ENCODE data around the gene CD82. TPM values are rescaled to one million over a fixed set of nuclear protein-coding genes. Genes with fewer than 3 reads are reported as not detected.
A peak's percentile ranks its signal among the peaks of the same experiment; 100 is the strongest.

Gene CD82
- total and polyA plus RNA-seq, 4 experiments from 2014 or later, result 130 to 260 (median 191) TPM

DNA sequence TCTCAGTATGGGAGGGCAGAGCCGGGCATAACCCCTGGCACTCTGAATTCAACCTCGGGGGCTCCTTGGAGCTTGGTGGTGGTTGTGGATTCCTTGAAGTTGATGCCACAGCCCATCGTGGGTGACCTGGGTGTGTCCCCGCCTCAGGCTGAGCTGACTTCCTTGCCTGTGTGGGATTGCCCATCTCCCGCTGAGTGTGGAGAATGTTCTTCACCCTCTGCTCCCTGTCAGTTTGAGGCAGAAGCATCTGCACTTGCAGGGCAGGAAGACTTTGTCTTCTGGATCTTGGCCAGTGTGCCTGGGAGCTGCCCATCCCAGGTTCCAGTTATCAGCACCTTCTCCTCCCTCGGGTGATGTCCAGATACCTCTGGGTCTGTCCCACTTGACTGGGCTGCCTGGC is 25.3 kb downstream of the CD82 start:
- no peak for DNase-seq
- Histone ChIP-seq H3K4me3 (ENCODE audit: low read length in 2 of 2) (no peak overlapping the region), H3K27ac (ENCODE audit: low read depth, low read length) (peak overlapping the region; percentile 11), H3K36me3 (ENCODE audit: insufficient read depth, low read length) (peaks cover 25% of the 10 kb centered on the region), H3K27me3 (ENCODE audit: insufficient read depth, low read length) (no peaks in the 10 kb centered on the region), H3K9me3 (ENCODE audit: control insufficient read depth in 1 of 2, low read length in 2 of 2) (no peaks in the 10 kb centered on the region), H3K4me1 (ENCODE audit: insufficient read depth, low read length) (peaks cover 66% of the 10 kb centered on the region)
- Mint-ChIP-seq H3K4me3 (peak overlapping the region in 3 of 8 donors; percentile 15 to 27 (median 17)), H3K27ac (peak overlapping the region in 6 of 7 donors; percentile 77 to 94 (median 84)), H3K36me3 (peaks cover 45 to 58% of the 10 kb centered on the region in 2 donors), H3K9me3 (no peaks in the 10 kb centered on the region), H3K27me3 (no peaks in the 10 kb centered on the region), H3K4me1 (peaks cover 43 to 90% (median 55%) of the 10 kb centered on the region in 4 donors)
- ChIA-PET POLR2A (ENCODE audit: partially characterized antibody) (interaction anchor here (0.9 to 18.2 kb wide), 3 partner anchors 22 to 45 kb away, joined by 3 to 287 read pairs (median 210); partner anchors contain the start of gene CD82), CTCF (ENCODE audit: partially characterized antibody) (interaction anchor here (1.1 to 2.5 kb wide), 4 partner anchors 22 to 184 kb away, joined by 3 to 9 read pairs (median 3); no protein-coding TSS in a partner anchor)
- intact Hi-C loops (cut with micrococcal nuclease), result no loop called here

DNA sequence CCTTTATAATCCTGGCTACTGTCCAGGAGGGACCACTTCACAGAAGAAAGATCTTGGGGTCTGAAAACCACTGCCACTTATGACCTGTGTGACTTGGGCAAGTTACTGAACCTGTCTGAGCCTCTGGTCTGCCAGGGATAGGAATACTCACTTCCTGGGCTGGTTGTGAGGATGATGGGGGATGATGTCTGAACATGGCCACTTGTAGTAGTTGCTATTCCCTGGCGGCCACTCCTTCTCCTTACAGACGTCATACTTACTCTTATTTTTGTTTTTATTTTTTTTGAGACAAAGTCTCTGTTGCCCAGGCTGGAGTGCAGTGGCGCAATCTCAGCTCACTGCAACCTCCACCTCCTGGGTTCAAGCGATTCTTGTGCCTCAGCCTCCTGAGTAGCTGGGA is 26.1 kb downstream of the CD82 start:
- intact Hi-C loops (cut with micrococcal nuclease), result no loop called here
- Histone ChIP-seq H3K4me1 (ENCODE audit: insufficient read depth, low read length) (peaks cover 74% of the 10 kb centered on the region), H3K36me3 (ENCODE audit: insufficient read depth, low read length) (peaks cover 20% of the 10 kb centered on the region), H3K9me3 (ENCODE audit: control insufficient read depth in 1 of 2, low read length in 2 of 2) (no peaks in the 10 kb centered on the region), H3K4me3 (ENCODE audit: low read length in 2 of 2) (no peak overlapping the region), H3K27ac (ENCODE audit: low read depth, low read length) (peak overlapping the region; percentile 11), H3K27me3 (ENCODE audit: insufficient read depth, low read length) (no peaks in the 10 kb centered on the region)
- Mint-ChIP-seq H3K4me1 (peaks cover 50 to 92% (median 63%) of the 10 kb centered on the region in 4 donors), H3K27ac (peak overlapping the region; percentile 81 to 94 (median 86)), H3K9me3 (no peaks in the 10 kb centered on the region), H3K4me3 (peak overlapping the region in 2 of 8 donors; percentile 19 to 35), H3K27me3 (no peaks in the 10 kb centered on the region), H3K36me3 (peaks cover 45 to 55% of the 10 kb centered on the region in 2 donors)
- POLR2A ChIA-PET (ENCODE audit: partially characterized antibody), result interaction anchor here (0.9 to 18.2 kb wide), 3 partner anchors 22 to 46 kb away, joined by 3 to 287 read pairs (median 210); partner anchors contain the start of gene CD82
- no peak for DNase-seq
- CTCF ChIA-PET (ENCODE audit: partially characterized antibody), result interaction anchor here (1.2 to 2.5 kb wide), 4 partner anchors 9 to 183 kb away, joined by 3 to 9 read pairs (median 4); no protein-coding TSS in a partner anchor

DNA sequence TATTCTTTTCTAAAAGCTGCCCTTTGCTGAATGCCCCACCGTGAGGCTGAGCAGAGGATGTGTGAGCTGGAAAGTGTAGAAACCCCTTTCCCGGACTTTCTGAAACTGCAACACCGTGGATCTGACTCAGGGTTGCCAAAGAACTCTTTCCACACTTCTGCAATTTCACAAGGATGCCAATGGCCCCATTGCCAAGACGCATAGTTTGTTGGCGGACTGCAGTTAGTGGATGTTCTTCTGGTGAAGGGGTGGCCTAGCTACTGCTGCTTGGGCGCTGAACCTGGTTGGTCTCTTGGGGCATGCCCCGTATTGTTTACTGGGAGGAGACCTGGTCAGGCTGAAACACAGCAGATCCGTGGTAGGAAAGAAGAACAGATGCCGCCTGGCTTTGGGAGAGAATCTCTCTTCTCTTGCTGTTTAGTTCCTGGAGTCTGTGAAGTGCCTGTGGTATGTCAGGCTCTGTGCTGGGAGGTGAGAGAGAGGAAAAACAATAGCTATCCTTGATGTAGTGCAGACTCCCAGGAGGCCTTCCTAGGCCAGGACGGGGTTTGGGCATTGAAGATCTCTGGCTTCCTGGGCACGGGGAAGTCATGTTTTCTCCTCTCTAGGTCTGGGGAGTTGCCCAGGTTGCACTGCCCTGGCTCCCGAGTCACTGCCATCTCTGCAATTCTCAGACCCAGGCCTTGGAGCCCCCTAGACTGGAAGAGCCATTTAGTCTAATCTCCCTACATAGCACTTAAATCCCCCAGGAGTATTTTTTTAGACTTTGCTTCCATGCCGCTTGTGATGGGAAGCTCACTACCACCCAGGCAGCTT is 26.9 kb downstream of the CD82 start:
- no peak for DNase-seq
- CTCF ChIA-PET (ENCODE audit: partially characterized antibody), result interaction anchor here (1.0 to 4.8 kb wide), 5 partner anchors 9 to 33 kb away, joined by 4 to 28 read pairs (median 5); no protein-coding TSS in a partner anchor

DNA sequence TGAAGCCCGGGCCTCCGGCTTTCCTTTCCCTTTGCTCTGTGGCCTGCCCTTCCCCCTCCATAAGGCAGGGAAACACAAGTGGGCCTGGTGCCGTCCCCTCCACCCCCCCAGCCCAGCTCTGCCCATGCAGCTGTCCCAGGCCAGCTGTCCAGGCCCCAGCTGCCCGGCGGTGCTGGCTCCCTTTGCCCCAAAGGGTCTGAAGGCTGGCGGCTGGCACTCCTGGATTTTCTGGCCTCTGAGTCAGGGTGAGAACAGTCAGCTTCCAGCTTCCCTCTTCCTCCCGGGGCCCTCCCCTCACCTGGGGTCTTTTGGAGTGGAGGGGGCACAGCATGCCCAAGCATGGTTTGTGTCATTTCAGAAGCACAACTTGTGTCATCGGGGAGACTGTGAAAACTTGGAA is 27.8 kb downstream of the CD82 start:
- Mint-ChIP-seq H3K27ac (peak overlapping the region in 5 of 7 donors; percentile 25 to 96 (median 94)), H3K4me3 (peak overlapping the region in 1 of 8 donors; percentile 11), H3K4me1 (peaks cover 55 to 94% (median 74%) of the 10 kb centered on the region in 4 donors), H3K9me3 (no peaks in the 10 kb centered on the region), H3K36me3 (peaks cover 31 to 45% of the 10 kb centered on the region in 2 donors), H3K27me3 (no peaks in the 10 kb centered on the region)
- peaks cover 5% of the 10 kb centered on the region for H3K36me3 ChIP-seq (ENCODE audit: insufficient read depth, low read length)
- H3K27me3 ChIP-seq (ENCODE audit: insufficient read depth, low read length), result no peaks in the 10 kb centered on the region
- ChIA-PET POLR2A (ENCODE audit: partially characterized antibody) (interaction anchor here (1.1 to 18.2 kb wide), 4 partner anchors 9 to 25 kb away, joined by 3 to 287 read pairs (median 106); partner anchors contain the start of gene CD82), CTCF (ENCODE audit: partially characterized antibody) (interaction anchor here (1.0 to 4.8 kb wide), 6 partner anchors 8 to 34 kb away, joined by 4 to 28 read pairs (median 4); partner anchors contain the start of gene CD82)
- no peaks in the 10 kb centered on the region for H3K9me3 ChIP-seq (ENCODE audit: control insufficient read depth in 1 of 2, low read length in 2 of 2)
- peaks cover 90% of the 10 kb centered on the region for H3K4me1 ChIP-seq (ENCODE audit: insufficient read depth, low read length)
- DNase-seq, result no peak
- no peak overlapping the region for H3K4me3 ChIP-seq (ENCODE audit: low read length in 2 of 2)
- peak overlapping the region; percentile 83 for H3K27ac ChIP-seq (ENCODE audit: low read depth, low read length)
- intact Hi-C loops (cut with micrococcal nuclease), result no loop called here

More for the DNA sequence above, 26.9 kb downstream of the CD82 start:
- H3K27me3 Mint-ChIP-seq, result no peaks in the 10 kb centered on the region
- Histone ChIP-seq H3K4me1 (ENCODE audit: insufficient read depth, low read length) (peaks cover 82% of the 10 kb centered on the region), H3K9me3 (ENCODE audit: control insufficient read depth in 1 of 2, low read length in 2 of 2) (no peaks in the 10 kb centered on the region), H3K36me3 (ENCODE audit: insufficient read depth, low read length) (peaks cover 12% of the 10 kb centered on the region), H3K27ac (ENCODE audit: low read depth, low read length) (peak overlapping the region; percentile 83), H3K4me3 (ENCODE audit: low read length in 2 of 2) (no peak overlapping the region), H3K27me3 (ENCODE audit: insufficient read depth, low read length) (no peaks in the 10 kb centered on the region)
- intact Hi-C loops (cut with micrococcal nuclease), result no loop called here
- peak overlapping the region; percentile 75 to 94 (median 89) for H3K27ac Mint-ChIP-seq
- peaks cover 38 to 48% of the 10 kb centered on the region in 2 donors for H3K36me3 Mint-ChIP-seq
- no peaks in the 10 kb centered on the region for H3K9me3 Mint-ChIP-seq
- H3K4me1 Mint-ChIP-seq, result peaks cover 55 to 92% (median 66%) of the 10 kb centered on the region in 4 donors
- POLR2A ChIA-PET (ENCODE audit: partially characterized antibody), result interaction anchor here (1.2 to 18.2 kb wide), 3 partner anchors 8 to 24 kb away, joined by 3 to 287 read pairs (median 210); partner anchors contain the start of gene CD82
- peak overlapping the region in 3 of 8 donors; percentile 15 to 53 (median 35) for H3K4me3 Mint-ChIP-seq

DNA sequence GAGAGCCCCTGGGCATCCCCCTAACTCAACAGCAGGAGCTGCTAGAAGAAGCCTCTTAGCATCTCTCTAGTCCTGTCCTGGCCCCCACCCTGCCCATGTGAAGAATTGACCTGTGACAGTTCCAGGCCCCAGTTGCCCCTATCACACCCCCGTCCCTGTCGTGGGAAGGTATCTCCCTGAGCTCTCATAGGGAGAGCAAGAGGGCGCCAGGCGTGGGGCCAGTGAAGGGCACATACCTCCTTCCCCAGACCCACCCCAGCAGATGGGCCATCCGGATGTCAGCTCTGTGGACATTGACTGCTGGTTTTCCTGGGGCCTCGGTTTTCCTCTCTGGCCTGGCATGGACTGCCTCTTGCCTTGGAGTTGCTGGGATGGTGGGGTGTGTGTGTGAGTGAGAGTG is 29.5 kb downstream of the CD82 start:
- H3K27me3 Mint-ChIP-seq, result no peaks in the 10 kb centered on the region
- ChIA-PET CTCF (ENCODE audit: partially characterized antibody) (interaction anchor here (1.1 to 4.8 kb wide), 7 partner anchors 16 to 38 kb away, joined by 3 to 28 read pairs (median 12); partner anchors contain the start of gene CD82), POLR2A (ENCODE audit: partially characterized antibody) (interaction anchor here (0.8 to 18.2 kb wide), 3 partner anchors 9 to 27 kb away, joined by 3 to 287 read pairs (median 210); partner anchors contain the start of gene CD82)
- Histone ChIP-seq H3K9me3 (ENCODE audit: control insufficient read depth in 1 of 2, low read length in 2 of 2) (no peaks in the 10 kb centered on the region), H3K27ac (ENCODE audit: low read depth, low read length) (peak overlapping the region; percentile 83), H3K4me1 (ENCODE audit: insufficient read depth, low read length) (peaks cover 95% of the 10 kb centered on the region), H3K27me3 (ENCODE audit: insufficient read depth, low read length) (no peaks in the 10 kb centered on the region), H3K4me3 (ENCODE audit: low read length in 2 of 2) (no peak overlapping the region), H3K36me3 (ENCODE audit: insufficient read depth, low read length) (no peaks in the 10 kb centered on the region)
- H3K36me3 Mint-ChIP-seq, result peaks cover 19 to 39% of the 10 kb centered on the region in 2 donors
- DNase-seq, result no peak
- peak overlapping the region in 5 of 8 donors; percentile 13 to 74 (median 49) for H3K4me3 Mint-ChIP-seq
- H3K4me1 Mint-ChIP-seq, result peaks cover 54 to 93% (median 76%) of the 10 kb centered on the region in 4 donors
- intact Hi-C loops (cut with micrococcal nuclease), result no loop called here
- H3K9me3 Mint-ChIP-seq, result no peaks in the 10 kb centered on the region
- peak overlapping the region; percentile 93 to 99 (median 98) for H3K27ac Mint-ChIP-seq

DNA sequence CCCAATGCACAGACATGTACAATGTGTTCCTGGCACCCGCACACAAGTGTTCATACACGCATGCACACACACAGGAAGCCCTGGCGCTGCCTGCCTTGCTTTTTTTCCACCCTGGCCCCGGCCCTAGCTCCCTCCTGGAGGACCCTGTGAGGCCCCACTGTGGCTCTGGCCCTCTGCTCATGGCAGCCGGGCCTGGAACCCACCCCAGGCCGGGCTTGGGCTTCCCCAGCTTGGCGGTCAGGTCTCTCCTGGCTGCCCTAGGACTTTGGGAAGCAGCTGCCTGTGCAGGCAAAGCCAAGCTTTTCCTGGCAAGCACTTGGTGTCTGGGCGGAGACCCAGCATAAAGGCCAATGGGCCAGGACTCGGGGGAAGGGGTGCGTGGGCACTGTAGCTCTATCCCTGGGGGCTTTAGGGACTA is 30.5 kb downstream of the CD82 start:
- Mint-ChIP-seq H3K27me3 (no peaks in the 10 kb centered on the region), H3K36me3 (peaks cover 19 to 40% of the 10 kb centered on the region in 2 donors), H3K4me3 (peak overlapping the region; percentile 81 to 90 (median 85)), H3K4me1 (peaks cover 52 to 95% (median 79%) of the 10 kb centered on the region in 4 donors), H3K27ac (peak overlapping the region; percentile 94 to 99 (median 98)), H3K9me3 (no peaks in the 10 kb centered on the region)
- H3K27ac ChIP-seq (ENCODE audit: low read depth, low read length), result peak overlapping the region; percentile 83
- CTCF ChIA-PET (ENCODE audit: partially characterized antibody), result interaction anchor here (0.7 to 4.8 kb wide), 14 partner anchors 9 to 479 kb away, joined by 3 to 28 read pairs (median 6); partner anchors contain the start of gene CD82
- intact Hi-C loops (cut with micrococcal nuclease), result loop anchor here (1.0 kb wide), 2 partner anchors 27 to 31 kb away; partner anchors contain the start of gene CD82
- POLR2A ChIA-PET (ENCODE audit: partially characterized antibody), result interaction anchor here (1.2 to 18.2 kb wide), 9 partner anchors 10 to 39 kb away, joined by 4 to 287 read pairs (median 13); partner anchors contain the start of gene CD82
- H3K36me3 ChIP-seq (ENCODE audit: insufficient read depth, low read length), result no peaks in the 10 kb centered on the region
- no peaks in the 10 kb centered on the region for H3K9me3 ChIP-seq (ENCODE audit: control insufficient read depth in 1 of 2, low read length in 2 of 2)
- H3K27me3 ChIP-seq (ENCODE audit: insufficient read depth, low read length), result no peaks in the 10 kb centered on the region
- no peak overlapping the region for H3K4me3 ChIP-seq (ENCODE audit: low read length in 2 of 2)
- peaks cover 96% of the 10 kb centered on the region for H3K4me1 ChIP-seq (ENCODE audit: insufficient read depth, low read length)
- peak in 2 of 5 donors; percentile 15 to 60 for DNase-seq

All from CD4-positive, alpha-beta memory T cell (primary cell).